HCT116 (cell line): Measurements from ENCODE around the gene TTLL3. TPM values are rescaled to one million over a fixed set of nuclear protein-coding genes. Genes with fewer than 3 reads are reported as not detected.

Experiments
- ATAC-seq: fragments of 200-7000 bp; cut with Tn5 transposase; 2 replicates; pipeline ENCODE4 v1.9.1; 2020; ENCODE audit warnings: mild to moderate bottlenecking, moderate library complexity
- BruUV-seq: library from RNA; stranded (reverse); fragments of 400-500 nt; replicated peaks from 2 replicates; lab custom pipeline; 2021; lab: Mats Ljungman, UMichigan
- CTCF ChIA-PET: fragments of 300-600 bp; sonication (Branson Sonifier 250); formaldehyde crosslinking; loops from one replicate; lab custom pipeline; 2021; ENCODE audit warnings: antibody characterized with exemption; lab: Charles Lee
- POLR2A ChIA-PET: fragments of 300-600, 350-600 bp; sonication (Branson Sonifier 250); formaldehyde crosslinking; loops from one replicate; lab custom pipeline; 2021; ENCODE audit warnings: antibody characterized with exemption; lab: Charles Lee
- RAD21 ChIA-PET, 2 experiments: fragments of 300-600 bp; sonication (Branson Sonifier 250); formaldehyde crosslinking; loops; one replicate each; lab custom pipeline; 2023; ENCODE audit warnings: low total read pairs in 2 of 2; ENCODE audit not compliant: uncharacterized antibody in 2 of 2, unreplicated experiment in 2 of 2, low non-redundant PET in 1 of 2; lab: Charles Lee
- DNase-seq: peaks from one replicate; pipeline ENCODE4 v3.0.0-alpha.2; 2010; ENCODE audit warnings: low read depth, low spot score
- H2AFZ ChIP-seq: fragments of 200-600 bp; shearing (Covaris generic), sonication (generic); 2 replicates; pipeline ENCODE4 v1.6.1; 2017; ENCODE audit warnings: low read depth, mixed run types, mixed read lengths, antibody characterized with exemption, low read length; ENCODE audit not compliant: poor library complexity, severe bottlenecking
- H3K27ac ChIP-seq: 2 replicates; pipeline ENCODE4 v1.5.1; 2012; ENCODE audit warnings: low read depth, low read length
- H3K27me3 ChIP-seq: fragments of 200-600 bp; sonication (generic); 2 replicates; pipeline ENCODE4 v1.6.1; 2016; ENCODE audit warnings: mixed run types, low read length, mixed read lengths; ENCODE audit not compliant: insufficient read depth
- H3K36me3 ChIP-seq, 2 experiments: fragments of 200-500 bp in 1 of 2; fragments of 200-600 bp in 1 of 2; sonication (Bioruptor generic) in 1 of 2; sonication (generic) in 1 of 2; 2 replicates each; pipeline versions ENCODE4 v1.5.1 to v1.6.1; 2014 to 2016; ENCODE audit warnings: low read length in 2 of 2, inconsistent platforms in 1 of 2, mixed read lengths in 1 of 2, mixed run types in 1 of 2; ENCODE audit not compliant: insufficient read depth in 2 of 2, control insufficient read depth in 1 of 2
- H3K4me1 ChIP-seq, 2 experiments: fragments of 200-600 bp in 1 of 2; sonication (generic) in 1 of 2; 2 replicates each; pipeline versions ENCODE4 v1.5.1 to v1.6.1; 2012 to 2017; ENCODE audit warnings: low read length in 2 of 2, inconsistent platforms in 1 of 2, mild to moderate bottlenecking in 1 of 2, mixed read lengths in 1 of 2, mixed run types in 1 of 2, moderate library complexity in 1 of 2; ENCODE audit not compliant: insufficient read depth in 2 of 2, control insufficient read depth in 1 of 2
- H3K4me2 ChIP-seq: fragments of 200-600 bp; sonication (generic); 2 replicates; pipeline ENCODE4 v1.6.1; 2017; ENCODE audit warnings: mixed run types, low read length, mixed read lengths
- H3K4me3 ChIP-seq, 2 experiments: fragments of 200-600 bp in 1 of 2; sonication (generic) in 1 of 2; replicated peaks in 1 of 2; 2 replicates each; pipeline ENCODE4 v1.5.1; 2011 to 2016; ENCODE audit warnings: low read length in 2 of 2, control low read depth in 1 of 2, low read depth in 1 of 2, mild to moderate bottlenecking in 1 of 2, mixed read lengths in 1 of 2, mixed run types in 1 of 2
- H3K79me2 ChIP-seq: fragments of 200-600 bp; sonication (generic); 2 replicates; pipeline ENCODE4 v1.6.1; 2017; ENCODE audit warnings: mild to moderate bottlenecking, mixed run types, low read length, moderate library complexity, mixed read lengths; ENCODE audit not compliant: insufficient read depth
- H3K9ac ChIP-seq: fragments of 200-600 bp; sonication (generic); 2 replicates; pipeline ENCODE4 v1.6.1; 2016; ENCODE audit warnings: low read length, mixed read lengths
- H3K9me2 ChIP-seq: fragments of 200-600 bp; sonication (generic), shearing (Covaris generic); 2 replicates; pipeline ENCODE4 v1.6.1; 2017; ENCODE audit warnings: mixed run types, mild to moderate bottlenecking, moderate library complexity; ENCODE audit not compliant: insufficient read depth
- H3K9me3 ChIP-seq, 2 experiments: fragments of 200-500 bp in 1 of 2; fragments of 200-600 bp in 1 of 2; sonication (Bioruptor generic) in 1 of 2; sonication (generic) in 1 of 2; 2 replicates each; pipeline ENCODE4 v1.6.1; 2014 to 2017; ENCODE audit warnings: low read length in 2 of 2, mixed read lengths in 2 of 2, inconsistent platforms in 1 of 2, low read depth in 1 of 2, mild to moderate bottlenecking in 1 of 2, mixed run types in 1 of 2, moderate library complexity in 1 of 2; ENCODE audit not compliant: control insufficient read depth in 1 of 2, insufficient read depth in 1 of 2
- H4K20me1 ChIP-seq: fragments of 200-600 bp; sonication (generic), shearing (Covaris generic); 2 replicates; pipeline ENCODE4 v1.6.1; 2017; ENCODE audit warnings: mixed run types, mild to moderate bottlenecking, moderate library complexity; ENCODE audit not compliant: insufficient read depth
- CBX3 ChIP-seq: IDR thresholded peaks from 2 replicates; pipeline ENCODE4 v1.6.1; 2012; ENCODE audit warnings: low read depth
- CEBPB ChIP-seq: IDR thresholded peaks from 2 replicates; pipeline ENCODE4 v1.6.1; 2012; ENCODE audit warnings: low read depth
- EGR1 ChIP-seq: IDR thresholded peaks from 2 replicates; pipeline ENCODE4 v1.6.1; 2012; ENCODE audit warnings: low read depth
- ELF1 ChIP-seq: IDR thresholded peaks from 2 replicates; pipeline ENCODE4 v1.6.1; 2012; ENCODE audit warnings: low read depth, borderline replicate concordance
- EZH2 ChIP-seq: fragments of 200-600 bp; sonication (generic); IDR thresholded peaks from 2 replicates; pipeline ENCODE4 v1.6.1; 2017; ENCODE audit warnings: antibody characterized with exemption, mixed run types
- EZH2phosphoT487 ChIP-seq: fragments of 200-600 bp; IDR thresholded peaks from 2 replicates; pipeline ENCODE4 v1.6.1; 2018; ENCODE audit warnings: antibody characterized with exemption, borderline replicate concordance
- FOSL1 ChIP-seq: IDR thresholded peaks from 2 replicates; pipeline ENCODE4 v1.6.1; 2012; ENCODE audit warnings: low read depth
- JUND ChIP-seq: IDR thresholded peaks from 2 replicates; pipeline ENCODE4 v1.6.1; 2012
- POLR2AphosphoS5 ChIP-seq: IDR thresholded peaks from 2 replicates; pipeline ENCODE4 v1.6.1; 2011; ENCODE audit warnings: mild to moderate bottlenecking, low read depth, low read length, moderate library complexity
- RAD21 ChIP-seq: IDR thresholded peaks from 2 replicates; pipeline ENCODE4 v1.6.1; 2012; ENCODE audit warnings: low read depth, mild to moderate bottlenecking
- SIN3A ChIP-seq: IDR thresholded peaks from 2 replicates; pipeline ENCODE4 v1.6.1; 2012; ENCODE audit warnings: low read depth
- SP1 ChIP-seq: IDR thresholded peaks from 2 replicates; pipeline ENCODE4 v1.6.1; 2012; ENCODE audit warnings: low read depth
- SRF ChIP-seq: IDR thresholded peaks from 2 replicates; pipeline ENCODE4 v1.6.1; 2012; ENCODE audit warnings: low read depth
- TCF7L2 ChIP-seq: IDR thresholded peaks from 2 replicates; pipeline ENCODE4 v1.7.0; 2011; ENCODE audit warnings: borderline replicate concordance, inconsistent platforms; ENCODE audit not compliant: insufficient read depth, insufficient read length; ENCODE audit errors: extremely low read depth
- ZFX ChIP-seq: fragments of 450-650 bp; IDR thresholded peaks from 2 replicates; pipeline ENCODE4 v1.6.1; 2017
- intact Hi-C: fragments of 100-400 bp; cut with micrococcal nuclease; formaldehyde crosslinking; loops from 2 replicates; pipeline ENCODE4 v1.10.0; 2022
- total RNA-seq: library from RNA; stranded (reverse); gene quantifications from one replicate; pipeline ENCODE4 v1.2.1, GENCODE V29; 2021; ENCODE audit not compliant: unreplicated experiment
- TF ChIP-seq, protein P1 (sequence below): IDR thresholded peaks from 2 replicates; pipeline ENCODE4 v1.6.1; 2012
- TF ChIP-seq, protein P2 (sequence below), 3 experiments: fragments of 200-600 bp in 1 of 3; sonication (generic) in 1 of 3; IDR thresholded peaks in 2 of 3; conservative IDR thresholded peaks in 1 of 3; 2 replicates each; pipeline ENCODE4 v1.5.1; 2012 to 2017; ENCODE audit warnings: low read depth in 2 of 3, low read length in 2 of 3, antibody characterized with exemption in 1 of 3, borderline replicate concordance in 1 of 3, control low read depth in 1 of 3, mild to moderate bottlenecking in 1 of 3, mixed read lengths in 1 of 3, mixed run types in 1 of 3, moderate library complexity in 1 of 3; ENCODE audit not compliant: insufficient read depth in 1 of 3
- TF ChIP-seq, protein P3 (sequence below): IDR thresholded peaks from 2 replicates; pipeline ENCODE4 v1.6.1; 2012

The TTLL3 gene
- total RNA-seq, 1 experiment from 2014 or later = 40.3 TPM

DNA sequence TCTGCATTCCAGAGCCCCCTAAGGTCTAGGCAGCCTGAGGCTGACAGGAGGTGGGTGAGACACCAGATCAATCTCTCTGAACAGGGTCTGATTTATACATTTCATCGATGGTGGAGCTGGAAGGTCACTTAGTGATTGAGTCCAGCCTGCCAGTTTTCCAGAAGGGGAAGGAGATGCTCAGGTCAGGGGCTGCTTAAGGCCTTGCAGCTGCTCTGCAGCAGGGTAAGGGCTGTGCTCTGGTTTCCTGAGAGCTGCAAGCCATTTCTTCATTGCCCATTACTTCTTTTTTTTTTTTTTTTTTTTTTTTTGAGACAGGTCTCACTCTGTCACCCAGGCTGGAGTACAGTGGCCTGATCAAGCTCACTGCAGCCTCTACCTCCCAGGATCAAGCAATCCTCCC lies 28.5 kb upstream of the TTLL3 start:
- DNase-seq = no peak
- TF ChIP-seq EZH2phosphoT487 = no peak
- no peak for TF ChIP-seq RAD21
- no peak for TF ChIP-seq CEBPB
- no peak for TF ChIP-seq SP1
- no peak for TF ChIP-seq POLR2AphosphoS5
- TF ChIP-seq, protein P1, sequence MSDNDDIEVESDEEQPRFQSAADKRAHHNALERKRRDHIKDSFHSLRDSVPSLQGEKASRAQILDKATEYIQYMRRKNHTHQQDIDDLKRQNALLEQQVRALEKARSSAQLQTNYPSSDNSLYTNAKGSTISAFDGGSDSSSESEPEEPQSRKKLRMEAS = no peak
- TF ChIP-seq ELF1 = no peak
- TF ChIP-seq SRF = no peak
- no peak for TF ChIP-seq CBX3
- no peak for TF ChIP-seq EGR1
- TF ChIP-seq ZFX = no peak
- TF ChIP-seq, protein P2, sequence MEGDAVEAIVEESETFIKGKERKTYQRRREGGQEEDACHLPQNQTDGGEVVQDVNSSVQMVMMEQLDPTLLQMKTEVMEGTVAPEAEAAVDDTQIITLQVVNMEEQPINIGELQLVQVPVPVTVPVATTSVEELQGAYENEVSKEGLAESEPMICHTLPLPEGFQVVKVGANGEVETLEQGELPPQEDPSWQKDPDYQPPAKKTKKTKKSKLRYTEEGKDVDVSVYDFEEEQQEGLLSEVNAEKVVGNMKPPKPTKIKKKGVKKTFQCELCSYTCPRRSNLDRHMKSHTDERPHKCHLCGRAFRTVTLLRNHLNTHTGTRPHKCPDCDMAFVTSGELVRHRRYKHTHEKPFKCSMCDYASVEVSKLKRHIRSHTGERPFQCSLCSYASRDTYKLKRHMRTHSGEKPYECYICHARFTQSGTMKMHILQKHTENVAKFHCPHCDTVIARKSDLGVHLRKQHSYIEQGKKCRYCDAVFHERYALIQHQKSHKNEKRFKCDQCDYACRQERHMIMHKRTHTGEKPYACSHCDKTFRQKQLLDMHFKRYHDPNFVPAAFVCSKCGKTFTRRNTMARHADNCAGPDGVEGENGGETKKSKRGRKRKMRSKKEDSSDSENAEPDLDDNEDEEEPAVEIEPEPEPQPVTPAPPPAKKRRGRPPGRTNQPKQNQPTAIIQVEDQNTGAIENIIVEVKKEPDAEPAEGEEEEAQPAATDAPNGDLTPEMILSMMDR (IDR thresholded peaks at IDR 0.05 in 2 of 3, conservative IDR thresholded peaks at IDR 0.05 in 1 of 3; ENCODE audit: borderline replicate concordance in 1 of 3, insufficient read depth in 1 of 3, low read depth in 2 of 3, low read length in 2 of 3) = no peak
- no peak for TF ChIP-seq TCF7L2
- TF ChIP-seq EZH2 = no peak
- TF ChIP-seq, protein P3, sequence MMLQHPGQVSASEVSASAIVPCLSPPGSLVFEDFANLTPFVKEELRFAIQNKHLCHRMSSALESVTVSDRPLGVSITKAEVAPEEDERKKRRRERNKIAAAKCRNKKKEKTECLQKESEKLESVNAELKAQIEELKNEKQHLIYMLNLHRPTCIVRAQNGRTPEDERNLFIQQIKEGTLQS = no peak
- TF ChIP-seq FOSL1 = no peak
- no peak for TF ChIP-seq JUND
- no peak for TF ChIP-seq SIN3A
- TF ChIP-seq, all 23 proteins: peak for 0
- ChIA-PET RAD21 (no interaction called here), POLR2A (interaction anchor here (0.7 kb wide), 1 partner anchor 87 kb away, joined by 4 read pairs; no protein-coding TSS in a partner anchor), CTCF (interaction anchor here (1.5 to 1.6 kb wide), 2 partner anchors 11 to 12 kb away, joined by 3 to 4 read pairs; partner anchors contain the start of genes ARPC4, CAMK1 and TADA3)
- H3K27me3 ChIP-seq = no peaks in the 10 kb centered on the region
- H3K9ac ChIP-seq = no peak overlapping the region
- no peak overlapping the region for H3K4me3 ChIP-seq
- peaks cover 0 to 11% of the 10 kb centered on the region in 2 experiments; a peak in 1 of 4 replicates for H3K4me1 ChIP-seq
- no peak overlapping the region for H3K27ac ChIP-seq
- intact Hi-C loops = no loop called here
- no peaks in the 10 kb centered on the region for H4K20me1 ChIP-seq
- ATAC-seq = no peak
- H3K9me3 ChIP-seq = no peaks in the 10 kb centered on the region
- no peaks in the 10 kb centered on the region for H3K9me2 ChIP-seq
- BruUV-seq = no TSS peak
- H3K79me2 ChIP-seq = no peaks in the 10 kb centered on the region
- no peak overlapping the region for H2AFZ ChIP-seq
- no peak overlapping the region for H3K4me2 ChIP-seq
- peaks cover 10 to 20% of the 10 kb centered on the region in 2 experiments; a peak in 3 of 4 replicates for H3K36me3 ChIP-seq
